Activated CD4-positive, alpha-beta T cell treated with anti-CD3 and anti-CD28 coated beads, Interleukin-2, amount 50 U/mL, for 24 hours (primary cell): ENCODE measurements around the gene ZNF330.
"Not testable (repeated sequence)": the region's sequence is repeated elsewhere in the genome, so short reads cannot be mapped to it uniquely, and the experiment has no call there.

Experiments
- DNase-seq, 2 donors: peaks; one replicate each; pipeline ENCODE4 v3.0.0-alpha.2; 2020; ENCODE audit warnings: low read depth in 1 of 2, low spot score in 1 of 2

The ZNF330 gene

DNA sequence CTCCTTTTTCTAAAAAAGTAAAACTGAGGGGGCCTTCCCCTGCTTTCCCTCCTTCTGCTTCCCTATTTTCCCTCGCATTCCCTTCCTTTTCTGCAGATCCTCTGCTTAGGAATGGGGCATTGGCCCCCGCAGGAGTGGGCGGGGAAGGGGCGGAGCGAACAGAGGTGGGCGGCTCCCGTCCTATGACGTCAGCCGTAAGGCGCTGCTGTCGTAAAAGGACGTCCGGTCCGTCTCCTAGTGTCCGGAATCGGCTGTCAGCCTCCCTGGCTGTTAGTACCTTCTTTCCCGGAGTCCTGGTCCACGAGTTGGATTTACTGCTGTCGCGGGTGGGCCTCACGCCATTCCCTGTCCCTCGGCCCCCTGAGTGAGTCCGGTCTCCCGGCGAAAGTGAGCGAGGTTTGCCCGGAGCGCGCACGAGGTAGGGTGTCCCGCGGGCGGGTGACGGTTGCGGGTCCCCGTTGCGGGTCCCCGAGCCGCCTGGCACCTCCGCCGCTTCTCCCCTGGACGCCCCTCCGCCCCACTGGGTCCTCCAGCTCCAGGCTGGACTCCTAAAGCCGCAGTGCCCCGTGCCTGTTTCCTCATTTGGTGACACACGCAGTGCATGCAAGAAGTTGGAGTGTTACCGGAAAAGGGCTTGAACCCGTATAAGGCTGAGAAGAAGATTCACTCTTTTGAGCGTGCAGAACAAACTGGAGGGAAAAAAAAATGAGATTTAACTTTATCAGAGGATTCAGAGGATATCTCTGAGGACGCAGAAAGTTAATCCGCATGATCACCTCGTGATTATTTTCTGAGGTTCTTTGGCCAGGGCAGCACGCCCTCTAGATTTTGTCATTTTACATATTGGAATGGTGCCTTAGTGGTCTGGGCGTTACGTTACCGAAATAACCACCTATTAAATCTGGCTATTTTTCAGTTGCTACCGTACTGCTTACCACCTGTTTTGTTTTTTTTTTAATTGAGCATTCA, at the start of gene ZNF330:
TSS of gene ZNF330 (plus strand) at position 205 of the 969 bp plus-strand sequence. CDS start 1,477 bp downstream, outside the sequence.
- DNase-seq = peak; percentile 88 to 91

- DNase-seq = no peak
Measured at GRCh38 chr4:141174457-141174856, 46.2 kb upstream of the ZNF330 start.

- DNase-seq = no peak
Measured at GRCh38 chr4:141177171-141177570, 43.5 kb upstream of the ZNF330 start.

DNA sequence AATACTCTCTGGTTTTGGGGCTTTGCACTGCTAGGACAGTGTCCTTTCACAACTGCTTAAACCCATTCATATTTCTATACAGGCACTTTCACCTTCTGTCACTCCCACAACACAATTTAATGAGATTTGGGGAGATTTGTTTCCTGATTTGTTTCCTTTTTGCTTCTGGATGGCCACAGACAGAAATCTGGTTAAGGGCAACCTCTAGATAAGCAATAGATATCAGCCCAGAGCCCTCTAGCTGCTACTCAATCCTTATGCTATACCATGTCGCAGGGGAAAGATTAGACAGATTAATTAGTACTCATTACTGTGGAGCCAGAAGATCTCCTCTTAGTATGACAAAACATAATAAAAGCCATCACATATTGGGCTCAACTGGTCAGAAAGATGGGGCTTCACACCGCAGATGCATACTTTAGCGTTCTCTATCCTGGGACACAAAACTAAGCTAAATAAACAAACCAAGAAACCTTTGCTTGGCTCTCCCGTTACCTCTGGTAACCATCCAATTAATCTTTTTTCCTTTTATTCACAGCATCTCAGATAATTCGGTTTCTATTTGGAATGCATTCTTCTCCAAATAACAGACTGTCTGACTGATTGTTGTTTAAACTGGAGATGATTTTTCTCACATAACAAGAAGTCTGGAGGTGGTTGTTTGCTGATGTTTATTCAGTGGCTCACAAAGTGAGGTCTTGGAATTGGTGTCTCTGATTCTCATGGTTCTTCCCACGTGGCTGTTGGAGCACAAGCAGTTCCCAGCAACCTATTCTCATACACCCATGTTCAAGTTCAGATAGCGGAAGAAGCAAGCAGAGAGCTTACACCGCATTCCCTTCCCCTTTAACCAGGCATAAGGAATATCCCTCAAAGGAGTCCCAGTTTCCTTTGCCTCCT, 41.0 kb upstream of the ZNF330 start:
- DNase-seq = no peak

GRCh38 chr4:141180991-141181761, 39.5 kb upstream of the ZNF330 start:
- DNase-seq = no peak

DNA sequence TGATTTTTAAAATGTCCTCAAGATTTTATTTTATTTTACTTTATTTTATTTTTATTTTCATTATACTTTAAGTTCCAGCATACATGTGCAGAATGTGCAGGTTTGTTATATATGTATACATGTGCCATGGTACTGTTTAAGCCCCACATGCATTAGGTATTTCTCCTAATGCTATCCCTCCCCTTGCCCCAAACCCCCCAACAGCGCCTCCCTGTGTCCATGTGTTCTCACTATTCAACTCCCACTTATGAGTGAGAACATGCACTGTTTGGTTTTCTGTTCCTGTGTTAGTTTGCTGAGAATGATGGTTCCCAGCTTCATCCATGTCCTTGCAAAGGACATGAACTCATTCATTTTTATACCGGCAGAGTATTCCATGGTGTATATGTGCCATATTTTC, 37.2 kb upstream of the ZNF330 start:
- DNase-seq = not testable (repeated sequence)

GRCh38 chr4:141192564-141192963, 28.1 kb upstream of the ZNF330 start:
- DNase-seq = no peak

- DNase-seq = no peak
Measured at GRCh38 chr4:141193516-141194034, 27.1 kb upstream of the ZNF330 start.

GRCh38 chr4:141195095-141195707, 25.5 kb upstream of the ZNF330 start:
- no peak for DNase-seq

DNA sequence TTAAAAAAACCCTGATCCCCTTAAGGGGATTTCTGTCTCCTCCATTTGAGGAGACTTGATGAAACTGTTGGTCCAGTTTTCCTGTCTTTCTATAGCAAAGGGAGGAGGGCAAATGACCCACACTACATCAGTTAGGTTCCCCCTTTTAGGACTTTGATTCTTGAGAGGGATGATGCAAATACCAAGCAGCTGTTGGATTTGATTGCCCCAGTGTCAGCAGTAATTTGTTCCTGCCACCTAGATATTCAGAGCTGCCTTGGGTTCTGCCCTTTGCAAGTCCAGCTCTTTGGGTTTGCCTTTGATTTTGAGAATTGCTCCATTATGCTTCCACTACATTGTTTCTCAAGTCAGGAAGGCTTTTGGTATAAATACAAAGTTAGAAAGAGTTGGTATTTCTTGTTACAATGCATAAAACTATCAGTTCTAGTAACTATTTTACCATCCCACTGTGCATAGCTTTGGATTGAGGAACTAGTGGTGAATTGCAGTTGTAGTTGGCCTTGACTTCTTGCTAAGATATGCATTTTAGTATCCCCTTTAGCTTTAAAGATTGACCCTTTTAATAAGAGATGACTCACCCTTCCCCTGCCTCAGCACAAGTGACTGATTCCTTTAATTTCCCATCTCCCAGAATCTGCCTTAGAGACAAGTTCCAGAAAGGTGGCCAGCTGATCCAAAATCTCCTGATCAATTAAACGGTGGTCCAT, 24.3 kb upstream of the ZNF330 start:
- DNase-seq = no peak

GRCh38 chr4:141207961-141208360, 12.7 kb upstream of the ZNF330 start:
- no peak for DNase-seq

- DNase-seq = no peak
Measured at GRCh38 chr4:141210168-141210567, 10.5 kb upstream of the ZNF330 start.

DNA sequence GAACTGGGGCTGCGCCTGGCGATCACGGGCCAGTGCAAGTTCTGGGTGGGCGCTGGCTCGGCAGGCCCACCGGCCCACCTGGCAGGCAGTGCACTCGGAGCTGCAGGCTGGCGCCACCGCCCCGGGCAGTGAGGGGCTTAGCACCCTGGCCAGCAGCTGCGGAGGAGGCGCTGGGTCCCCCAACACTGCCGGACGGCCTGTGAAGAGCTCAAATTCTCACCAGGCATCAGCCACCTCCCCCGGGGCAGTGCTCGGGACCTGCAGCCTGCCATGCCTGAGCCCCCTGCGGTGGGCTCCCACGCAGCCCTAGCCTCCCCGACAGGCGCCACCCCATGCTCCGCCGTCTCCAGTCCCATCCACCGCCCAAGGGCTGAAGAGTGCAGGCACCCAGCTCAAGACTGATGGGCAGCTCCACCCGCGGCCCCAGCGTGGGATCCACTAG, 7.1 kb upstream of the ZNF330 start:
- DNase-seq = no peak

DNA sequence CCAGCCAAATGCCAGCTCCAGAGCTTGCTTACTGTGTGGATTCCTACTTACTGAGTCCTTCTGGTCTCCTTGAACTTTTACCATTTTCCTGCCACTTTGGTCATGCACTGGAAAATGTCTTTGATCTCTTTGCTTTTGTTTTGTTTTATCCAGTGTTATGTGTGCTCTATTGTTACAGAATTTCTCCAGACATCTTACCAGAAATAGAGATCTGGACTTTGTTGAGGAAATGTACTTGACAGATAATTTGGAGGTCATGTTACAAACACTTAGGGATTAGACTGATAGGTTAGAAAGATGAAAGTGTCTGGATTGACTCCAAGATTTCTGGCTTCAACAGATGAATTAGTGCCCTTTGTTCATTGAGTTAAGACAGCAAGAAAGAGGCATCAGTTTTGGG, 5.7 kb upstream of the ZNF330 start:
- DNase-seq = no peak

- no peak for DNase-seq
Measured at GRCh38 chr4:141216002-141216761, 4.5 kb upstream of the ZNF330 start.

DNA sequence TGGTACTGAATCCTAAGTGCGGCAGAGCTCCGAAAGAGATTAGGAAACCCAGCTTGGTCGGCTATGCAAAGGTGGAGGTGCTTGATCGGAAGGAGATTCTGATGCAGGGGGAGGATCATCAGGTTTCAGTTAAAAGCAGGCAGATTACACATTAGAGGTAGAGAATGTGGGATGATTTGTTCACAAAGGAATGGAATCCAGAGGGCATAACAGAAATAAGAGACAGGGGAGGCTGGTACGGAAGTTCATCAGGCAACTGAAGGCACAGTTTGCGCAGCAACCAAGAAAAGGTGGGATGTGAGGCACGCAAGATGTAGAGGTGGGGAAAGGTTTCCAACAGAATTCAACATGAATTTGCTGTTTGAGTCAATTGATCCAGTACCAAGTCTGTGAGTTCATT, 424 bp upstream of the ZNF330 start:
- no peak for DNase-seq

DNA sequence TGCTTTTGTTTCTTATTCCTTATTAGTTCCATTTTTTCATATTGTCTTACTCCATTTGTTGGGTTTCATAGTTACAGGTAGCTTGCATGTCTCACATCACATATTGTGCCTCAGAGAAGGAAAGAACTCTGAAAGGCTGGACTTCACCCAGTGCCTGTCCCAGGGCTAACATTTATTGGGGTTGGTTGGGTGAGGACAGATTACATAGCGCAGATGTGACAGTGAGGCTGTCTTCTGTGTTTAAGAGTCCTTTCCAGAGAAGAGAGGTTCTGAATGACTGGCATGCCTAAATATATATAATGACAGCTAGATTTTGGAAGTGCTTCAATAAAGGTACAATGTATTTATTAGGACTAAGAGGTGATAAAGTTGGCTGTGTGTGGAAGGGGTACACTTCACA, 2.7 kb downstream of the ZNF330 start:
- DNase-seq = no peak

DNA sequence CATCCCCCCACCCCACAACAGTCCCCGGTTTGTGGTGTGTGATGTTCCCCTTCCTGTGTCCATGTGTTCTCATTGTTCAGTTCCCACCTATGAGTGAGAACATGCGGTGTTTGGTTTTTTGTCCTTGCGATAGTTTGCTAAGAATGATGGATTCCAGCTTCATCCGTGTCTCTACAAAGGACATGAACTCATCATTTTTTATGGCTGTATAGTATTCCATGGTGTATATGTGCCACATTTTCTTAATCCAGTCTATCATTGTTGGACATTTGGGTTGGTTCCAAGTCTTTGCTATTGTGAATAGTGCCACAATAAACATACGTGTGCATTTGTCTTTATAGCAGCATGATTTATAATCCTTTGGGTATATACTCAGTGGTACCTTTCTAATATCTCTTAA, 6.6 kb downstream of the ZNF330 start:
- not testable (repeated sequence) for DNase-seq
